ENCODE data around the gene GRAPL.
"Not testable (repeated sequence)": the region's sequence is repeated elsewhere in the genome, so short reads cannot be mapped to it uniquely, and the experiment has no call there.

The GRAPL gene

GRCh38 chr17:19127148-19127980 is at the start of gene GRAPL:
GRAPL (plus strand) TSS chr17:19127589; CDS start chr17:19127620, 31 bp downstream.
- DNase-seq (ENCODE audit: low read depth in 2 of 3, low spot score in 2 of 3), result not testable (repeated sequence)

GRCh38 chr17:19088804-19089685 is 38.3 kb upstream of the GRAPL start:
- not testable (repeated sequence) for DNase-seq (ENCODE audit: low read depth in 2 of 3, low spot score in 2 of 3)

GRCh38 chr17:19090058-19090772 is 37.2 kb upstream of the GRAPL start:
- not testable (repeated sequence) for DNase-seq (ENCODE audit: low read depth in 2 of 3, low spot score in 2 of 3)

- not testable (repeated sequence) for DNase-seq (ENCODE audit: low read depth in 2 of 3, low spot score in 2 of 3)
Measured at GRCh38 chr17:19092737-19093683, 34.4 kb upstream of the GRAPL start.

- not testable (repeated sequence) for DNase-seq (ENCODE audit: low read depth in 2 of 3, low spot score in 2 of 3)
Measured at GRCh38 chr17:19093684-19094438, 33.5 kb upstream of the GRAPL start.

GRCh38 chr17:19108517-19108916 is 18.9 kb upstream of the GRAPL start:
- DNase-seq (ENCODE audit: low read depth in 2 of 3, low spot score in 2 of 3), result not testable (repeated sequence)

GRCh38 chr17:19110189-19111097 is 16.9 kb upstream of the GRAPL start:
- not testable (repeated sequence) for DNase-seq (ENCODE audit: low read depth in 2 of 3, low spot score in 2 of 3)

- DNase-seq (ENCODE audit: low read depth in 2 of 3, low spot score in 2 of 3), result peak in 1 of 3 experiments; percentile 33
Measured at GRCh38 chr17:19111111-19111711, 16.2 kb upstream of the GRAPL start.

GRCh38 chr17:19111801-19112458 is 15.5 kb upstream of the GRAPL start:
- DNase-seq (ENCODE audit: low read depth in 2 of 3, low spot score in 2 of 3), result peak in 1 of 3 experiments; percentile 79

GRCh38 chr17:19112459-19112826 is 14.9 kb upstream of the GRAPL start:
- DNase-seq (ENCODE audit: low read depth in 2 of 3, low spot score in 2 of 3), result not testable (repeated sequence)

GRCh38 chr17:19118695-19119094 is 8.7 kb upstream of the GRAPL start:
- not testable (repeated sequence) for DNase-seq (ENCODE audit: low read depth in 2 of 3, low spot score in 2 of 3)

- not testable (repeated sequence) for DNase-seq (ENCODE audit: low read depth in 2 of 3, low spot score in 2 of 3)
Measured at GRCh38 chr17:19125289-19125688, 2.1 kb upstream of the GRAPL start.

- not testable (repeated sequence) for DNase-seq (ENCODE audit: low read depth in 2 of 3, low spot score in 2 of 3)
Measured at GRCh38 chr17:19129500-19129899, 2.1 kb downstream of the GRAPL start.

GRCh38 chr17:19131108-19131507 is 3.7 kb downstream of the GRAPL start:
- not testable (repeated sequence) for DNase-seq (ENCODE audit: low read depth in 2 of 3, low spot score in 2 of 3)

- not testable (repeated sequence) for DNase-seq (ENCODE audit: low read depth in 2 of 3, low spot score in 2 of 3)
Measured at GRCh38 chr17:19131772-19132171, 4.4 kb downstream of the GRAPL start.

GRCh38 chr17:19133793-19134192 is 6.4 kb downstream of the GRAPL start:
- not testable (repeated sequence) for DNase-seq (ENCODE audit: low read depth in 2 of 3, low spot score in 2 of 3)

- DNase-seq (ENCODE audit: low read depth in 2 of 3, low spot score in 2 of 3), result not testable (repeated sequence)
Measured at GRCh38 chr17:19135391-19135790, 8.0 kb downstream of the GRAPL start.
